ENCODE data around the gene GALNT18. TPM values are rescaled to one million over a fixed set of nuclear protein-coding genes. Genes with fewer than 3 reads are reported as not detected.

The GALNT18 gene
- total and polyA plus RNA-seq, 7 donors: 4.6 to 32.4 (median 8.3) TPM

GRCh38 chr11:11332141-11332710, 289.6 kb downstream of the GALNT18 start:
- Histone ChIP-seq H3K27me3 (ENCODE audit: insufficient read depth in 3 of 3, low read length in 2 of 3) (no peaks in the 10 kb centered on the region), H3K4me1 (no peaks in the 10 kb centered on the region), H3K27ac (no peak overlapping the region), H3K36me3 (ENCODE audit: insufficient read depth in 1 of 2, low read depth in 1 of 2) (peaks cover 0 to 8% of the 10 kb centered on the region in 2 donors), H3K4me3 (no peak overlapping the region), H3K9me3 (no peaks in the 10 kb centered on the region)
- WGBS, 3 donors: 70 to 84% (median 72%) methylated on average over 5 of the region's 5 CpGs
- intact Hi-C loops (cut with DNase I): no loop called here
- DNase-seq (no peak), ATAC-seq (no peak)
- no peak for TF ChIP-seq CTCF (IDR thresholded peaks at IDR 0.05)

GRCh38 chr11:11329062-11329806, 292.6 kb downstream of the GALNT18 start:
- H3K36me3 ChIP-seq (ENCODE audit: insufficient read depth in 1 of 2, low read depth in 1 of 2): peaks cover 0 to 8% of the 10 kb centered on the region in 2 donors
- no peak overlapping the region for H3K4me3 ChIP-seq
- H3K9me3 ChIP-seq: no peaks in the 10 kb centered on the region
- ATAC-seq (peak in 2 of 4 donors; percentile 73 to 84), DNase-seq (no peak)
- H3K4me1 ChIP-seq: no peaks in the 10 kb centered on the region
- intact Hi-C loops (cut with DNase I): no loop called here
- no peak for TF ChIP-seq CTCF (IDR thresholded peaks at IDR 0.05)
- H3K27ac ChIP-seq: no peak overlapping the region
- no peaks in the 10 kb centered on the region for H3K27me3 ChIP-seq (ENCODE audit: insufficient read depth in 3 of 3, low read length in 2 of 3)
- WGBS, 3 donors: 82 to 87% (median 86%) methylated on average over 4 of the region's 4 CpGs

GRCh38 chr11:11324090-11324489, 297.7 kb downstream of the GALNT18 start:
- no peaks in the 10 kb centered on the region for H3K27me3 ChIP-seq (ENCODE audit: insufficient read depth in 3 of 3, low read length in 2 of 3)
- no peak overlapping the region for H3K4me3 ChIP-seq
- H3K4me1 ChIP-seq: no peaks in the 10 kb centered on the region
- intact Hi-C loops (cut with DNase I): no loop called here
- 72 to 83% (median 74%) methylated on average over 1 of the region's 1 CpG for WGBS, 3 donors
- no peaks in the 10 kb centered on the region for H3K36me3 ChIP-seq (ENCODE audit: insufficient read depth in 1 of 2, low read depth in 1 of 2)
- no peak overlapping the region for H3K27ac ChIP-seq
- no peak for DNase-seq
- no peak for ATAC-seq
- TF ChIP-seq CTCF (IDR thresholded peaks at IDR 0.05): no peak
- H3K9me3 ChIP-seq: no peaks in the 10 kb centered on the region

GRCh38 chr11:11322101-11322500, 299.7 kb downstream of the GALNT18 start:
- Histone ChIP-seq H3K27me3 (ENCODE audit: insufficient read depth in 3 of 3, low read length in 2 of 3) (no peaks in the 10 kb centered on the region), H3K36me3 (ENCODE audit: insufficient read depth in 1 of 2, low read depth in 1 of 2) (no peaks in the 10 kb centered on the region), H3K27ac (no peak overlapping the region), H3K9me3 (no peaks in the 10 kb centered on the region), H3K4me3 (no peak overlapping the region), H3K4me1 (no peaks in the 10 kb centered on the region)
- ATAC-seq (no peak), DNase-seq (no peak)
- no peak for TF ChIP-seq CTCF (IDR thresholded peaks at IDR 0.05)
- intact Hi-C loops (cut with DNase I): no loop called here
